Upper lobe of left lung (tissue), 6 donors: ENCODE measurements around the gene USH1G. TPM values are rescaled to one million over a fixed set of nuclear protein-coding genes. Genes with fewer than 3 reads are reported as not detected.
"Not testable (repeated sequence)": the region's sequence is repeated elsewhere in the genome, so short reads cannot be mapped to it uniquely, and the experiment has no call there.

Experiments used
- ATAC-seq, 2 donors: fragments of 200-7000 bp; cut with Tn5 transposase; one replicate each; pipeline ENCODE4 v1.9.1; 2022; ENCODE audit warnings: mild to moderate bottlenecking in 2 of 2, moderate library complexity in 2 of 2; ENCODE audit not compliant: low FRiP score in 2 of 2
- DNase-seq, 2 donors: peaks; one replicate each; pipeline ENCODE4 v3.0.0-alpha.2; 2019 to 2020
- H3K27ac ChIP-seq, 4 donors: fragments of 200-600 bp; sonication (generic); one replicate each; pipeline ENCODE4 v1.5.1; 2016 to 2019
- H3K27me3 ChIP-seq, 4 donors: fragments of 200-600 bp; sonication (generic); one replicate each; pipeline ENCODE4 v1.5.1; 2017 to 2019
- H3K36me3 ChIP-seq, 4 donors: fragments of 200-600 bp; sonication (generic); one replicate each; pipeline ENCODE4 v1.5.1; 2016 to 2019
- H3K4me1 ChIP-seq, 4 donors: fragments of 200-600 bp; sonication (generic); one replicate each; pipeline ENCODE4 v1.5.1; 2018 to 2019
- H3K4me3 ChIP-seq, 4 donors: fragments of 200-600 bp; sonication (generic); one replicate each; pipeline ENCODE4 v1.5.1; 2017 to 2019; ENCODE audit warnings: mild to moderate bottlenecking in 2 of 4, moderate library complexity in 1 of 4
- H3K9me3 ChIP-seq, 4 donors: fragments of 200-600 bp; sonication (generic); one replicate each; pipeline ENCODE4 v1.5.1; 2018 to 2019
- EP300 ChIP-seq, 4 donors: sonication (generic); formaldehyde crosslinking; IDR thresholded peaks; one replicate each; pipeline ENCODE4 v1.5.1; 2017; ENCODE audit warnings: antibody characterized with exemption in 4 of 4, control low read depth in 2 of 4
- POLR2A ChIP-seq, 4 donors: fragments of 450-650 bp; IDR thresholded peaks; one replicate each; pipeline ENCODE4 v1.5.1; 2016 to 2017; ENCODE audit warnings: antibody characterized with exemption in 4 of 4, mild to moderate bottlenecking in 2 of 4
- POLR2AphosphoS5 ChIP-seq, 2 donors: sonication (generic); formaldehyde crosslinking; IDR thresholded peaks; one replicate each; pipeline ENCODE4 v1.5.1; 2017; ENCODE audit warnings: antibody characterized with exemption in 2 of 2
- WGBS, 2 donors: methylation state at CpG; one replicate each; pipeline ENCODE4 v1.1.5; 2017 to 2018; 5-methylcytosine and 5-hydroxymethylcytosine counted together
- total RNA-seq, 6 donors: library from RNA; depleted of rRNA in 4 of 6; stranded (reverse); fragments of >200 nt in 4 of 6; gene quantifications; one replicate each; pipeline versions ENCODE4 v1.1.0 to v1.2.1, GENCODE V29; 2016 to 2021
- TF ChIP-seq, protein P1 (sequence below), 6 experiments: fragments of 450-650 bp in 4 of 6; fragments of 200-600 bp in 2 of 6; sonication (generic) in 2 of 6; IDR thresholded peaks; one replicate each; pipeline ENCODE4 v1.5.1; 2016 to 2019; ENCODE audit warnings: antibody characterized with exemption in 6 of 6
- donor health status: DM: no; HTN: no; CAD: no; lungs with moderate emphysema.
- donor health status: DM: no; HTN: yes; CAD: no; lungs with severe emphysema.

Gene USH1G
- total RNA-seq, 6 donors from 2014 or later = 0.13 TPM; not detected in 5

DNA sequence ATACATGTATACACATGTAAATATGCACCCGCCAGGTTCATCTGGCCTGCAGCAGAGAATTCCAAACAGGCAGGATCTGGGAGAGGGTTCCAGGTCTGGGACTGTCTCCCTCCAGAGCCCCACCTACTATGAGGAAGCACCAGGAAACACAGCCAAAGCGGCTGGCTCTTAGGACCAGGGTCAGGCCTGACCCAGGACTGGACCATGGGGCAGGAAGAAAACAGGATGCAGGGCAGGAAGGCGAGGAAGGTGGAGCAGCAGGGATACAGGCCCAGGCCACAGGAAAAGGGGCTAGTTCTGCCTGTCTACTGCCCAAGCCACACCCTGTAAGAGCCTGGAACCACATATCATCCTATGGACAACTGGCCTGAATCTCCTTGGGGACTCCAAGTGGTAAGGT lies 47.3 kb upstream of the USH1G start:
- Histone ChIP-seq H3K4me3 (peak overlapping the region in 3 of 4 donors; percentile 73 to 83 (median 74)), H3K9me3 (no peaks in the 10 kb centered on the region), H3K27me3 (peaks cover 0 to 10% (median 7%) of the 10 kb centered on the region in 4 donors), H3K36me3 (no peaks in the 10 kb centered on the region), H3K4me1 (peaks cover 25 to 47% (median 32%) of the 10 kb centered on the region in 4 donors), H3K27ac (peak overlapping the region in 3 of 4 donors; percentile 76 to 82 (median 81))
- peak in 1 of 2 donors; percentile 51 for TF ChIP-seq POLR2AphosphoS5 (IDR thresholded peaks at IDR 0.05)
- TF ChIP-seq EP300 (IDR thresholded peaks at IDR 0.05) = no peak
- TF ChIP-seq, protein P1, sequence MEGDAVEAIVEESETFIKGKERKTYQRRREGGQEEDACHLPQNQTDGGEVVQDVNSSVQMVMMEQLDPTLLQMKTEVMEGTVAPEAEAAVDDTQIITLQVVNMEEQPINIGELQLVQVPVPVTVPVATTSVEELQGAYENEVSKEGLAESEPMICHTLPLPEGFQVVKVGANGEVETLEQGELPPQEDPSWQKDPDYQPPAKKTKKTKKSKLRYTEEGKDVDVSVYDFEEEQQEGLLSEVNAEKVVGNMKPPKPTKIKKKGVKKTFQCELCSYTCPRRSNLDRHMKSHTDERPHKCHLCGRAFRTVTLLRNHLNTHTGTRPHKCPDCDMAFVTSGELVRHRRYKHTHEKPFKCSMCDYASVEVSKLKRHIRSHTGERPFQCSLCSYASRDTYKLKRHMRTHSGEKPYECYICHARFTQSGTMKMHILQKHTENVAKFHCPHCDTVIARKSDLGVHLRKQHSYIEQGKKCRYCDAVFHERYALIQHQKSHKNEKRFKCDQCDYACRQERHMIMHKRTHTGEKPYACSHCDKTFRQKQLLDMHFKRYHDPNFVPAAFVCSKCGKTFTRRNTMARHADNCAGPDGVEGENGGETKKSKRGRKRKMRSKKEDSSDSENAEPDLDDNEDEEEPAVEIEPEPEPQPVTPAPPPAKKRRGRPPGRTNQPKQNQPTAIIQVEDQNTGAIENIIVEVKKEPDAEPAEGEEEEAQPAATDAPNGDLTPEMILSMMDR (IDR thresholded peaks at IDR 0.05) = no peak
- no peak for TF ChIP-seq POLR2A (IDR thresholded peaks at IDR 0.05)
- 65 to 67% methylated on average over 1 to 3 of the region's 3 CpGs for WGBS, 2 donors
- ATAC-seq = peak in 1 of 2 donors; percentile 35
- no peak for DNase-seq

DNA sequence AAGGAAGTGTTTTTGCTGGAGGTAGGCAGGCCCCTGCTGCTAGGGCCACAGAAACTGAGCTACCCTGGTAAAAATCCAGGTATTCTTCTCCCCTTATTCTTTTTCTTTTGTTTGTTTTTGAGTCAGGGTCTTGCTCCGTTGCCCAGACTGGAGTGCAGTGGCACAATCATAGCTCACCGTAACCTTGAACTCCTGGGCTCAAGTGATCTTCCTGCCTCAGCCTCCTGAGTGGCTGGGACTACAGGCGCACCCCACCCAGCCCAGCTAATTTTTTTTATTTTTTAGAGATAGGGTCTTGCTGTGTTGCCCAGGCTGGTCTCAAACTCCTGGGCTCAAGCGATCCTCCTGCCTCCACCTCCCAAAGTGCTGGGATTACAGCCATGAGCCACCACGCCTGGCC lies 46.4 kb upstream of the USH1G start:
- H3K36me3 ChIP-seq, H3K4me3 ChIP-seq, ATAC-seq, DNase-seq, H3K9me3 ChIP-seq: not testable (repeated sequence)
- Histone ChIP-seq H3K4me1 (peaks cover 25 to 47% (median 32%) of the 10 kb centered on the region in 4 donors), H3K27ac (peak overlapping the region in 2 of 4 donors; percentile 36 to 76), H3K27me3 (peaks cover 0 to 10% (median 7%) of the 10 kb centered on the region in 4 donors)
- WGBS, 2 donors = 94 to 95% methylated on average over 5 of the region's 5 CpGs

DNA sequence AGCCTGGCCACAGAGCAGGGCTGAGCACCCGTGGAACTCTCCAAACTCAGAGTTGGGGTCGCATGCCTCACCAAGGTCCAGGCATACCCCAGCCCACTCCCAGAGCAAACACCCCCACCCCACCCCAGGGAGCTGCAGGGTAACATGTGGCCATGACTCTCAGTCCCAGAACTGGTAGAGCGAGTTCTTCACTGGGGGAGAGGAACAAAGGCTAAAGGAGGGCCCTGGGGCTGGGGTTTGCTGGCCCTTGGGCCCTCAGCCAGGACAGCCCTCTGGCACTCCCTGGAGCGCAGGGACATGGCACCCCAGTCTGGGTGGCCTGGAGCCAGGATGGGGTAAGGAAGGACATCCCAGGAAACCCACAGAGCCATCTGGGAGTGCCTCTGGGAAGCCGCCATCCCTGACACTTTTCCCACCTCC lies 45.3 kb upstream of the USH1G start:
- 57 to 80% methylated on average over 1 to 5 of the region's 5 CpGs for WGBS, 2 donors
- Histone ChIP-seq H3K9me3 (no peaks in the 10 kb centered on the region), H3K4me3 (no peak overlapping the region), H3K4me1 (peaks cover 25 to 47% (median 32%) of the 10 kb centered on the region in 4 donors), H3K27ac (peak overlapping the region in 3 of 4 donors; percentile 21 to 76 (median 34)), H3K27me3 (peaks cover 0 to 10% (median 7%) of the 10 kb centered on the region in 4 donors), H3K36me3 (peaks cover 0 to 3% (median 0%) of the 10 kb centered on the region in 4 donors)
- DNase-seq (peak in 1 of 2 donors; percentile 32), ATAC-seq (peak in 1 of 2 donors; percentile 20)
- TF ChIP-seq POLR2A (IDR thresholded peaks at IDR 0.05) (no peak), POLR2AphosphoS5 (IDR thresholded peaks at IDR 0.05) (no peak), EP300 (IDR thresholded peaks at IDR 0.05) (no peak)
- TF ChIP-seq, protein P1 (IDR thresholded peaks at IDR 0.05) = no peak

DNA sequence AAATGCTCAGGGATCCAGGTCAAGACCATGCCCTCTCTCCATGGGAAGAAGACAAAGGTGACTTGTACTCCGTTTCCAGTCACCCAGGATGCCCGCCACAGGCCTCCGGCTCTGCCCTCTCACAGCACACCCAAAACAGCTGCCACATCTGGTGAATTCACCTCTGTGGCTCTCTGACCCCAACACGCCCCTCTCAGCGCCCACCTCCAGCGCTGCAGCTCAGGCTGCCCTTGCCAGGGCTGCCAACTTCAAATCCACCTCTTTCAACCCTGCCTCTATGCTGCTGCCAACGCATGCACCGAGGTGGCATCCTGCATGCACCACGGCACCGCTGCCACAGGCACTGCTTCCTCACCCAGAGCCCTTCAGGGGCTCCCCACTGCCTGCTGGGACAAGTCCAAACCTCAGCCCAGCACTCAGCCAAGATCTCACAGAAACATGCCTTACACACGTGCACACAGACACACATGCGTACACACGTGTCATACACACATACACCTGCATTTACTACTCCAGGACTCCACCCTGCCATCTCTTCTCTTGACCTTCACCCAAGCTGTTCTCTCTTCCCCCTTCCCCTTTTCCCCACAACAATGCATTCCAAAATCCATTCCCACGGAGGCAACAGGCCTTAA lies 42.0 kb upstream of the USH1G start:
- Histone ChIP-seq H3K9me3 (no peaks in the 10 kb centered on the region), H3K27me3 (no peaks in the 10 kb centered on the region), H3K27ac (no peak overlapping the region), H3K4me1 (peaks cover 11 to 32% (median 17%) of the 10 kb centered on the region in 4 donors), H3K4me3 (no peak overlapping the region), H3K36me3 (peaks cover 0 to 22% (median 0%) of the 10 kb centered on the region in 4 donors)
- 80 to 83% methylated on average over 13 to 14 of the region's 14 CpGs for WGBS, 2 donors
- TF ChIP-seq POLR2AphosphoS5 (IDR thresholded peaks at IDR 0.05) (no peak), POLR2A (IDR thresholded peaks at IDR 0.05) (no peak)
- DNase-seq (peak in 1 of 2 donors; percentile 72), ATAC-seq (no peak)

DNA sequence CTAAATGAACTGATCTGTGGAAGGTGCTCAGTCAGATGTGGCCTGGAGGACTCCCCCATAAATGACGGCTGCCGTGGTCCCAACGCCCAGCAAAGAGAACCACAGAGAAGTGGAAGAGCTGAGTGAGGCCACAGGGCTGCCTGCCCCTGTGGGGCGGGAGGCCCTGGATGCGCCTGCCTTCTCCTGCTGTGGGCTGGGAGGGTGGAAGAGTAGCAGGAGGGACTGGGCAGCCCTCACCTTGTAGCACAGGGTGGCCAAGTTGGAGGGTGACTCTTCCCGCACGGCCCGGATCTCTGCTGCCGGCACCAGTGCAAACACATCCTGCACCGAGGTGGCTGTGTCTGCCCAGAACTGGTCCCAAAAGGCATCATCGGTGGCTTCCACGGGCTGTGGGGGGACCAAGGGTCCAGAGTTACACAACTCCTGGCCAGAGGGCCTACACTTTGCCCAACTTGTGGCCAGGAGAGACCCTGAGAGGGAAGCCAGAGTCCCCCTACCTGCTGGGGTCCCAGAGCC lies 41.2 kb upstream of the USH1G start:
- DNase-seq (peak in 1 of 2 donors; percentile 56), ATAC-seq (no peak)
- 91% methylated on average over 11 to 12 of the region's 12 CpGs for WGBS, 2 donors
- no peak overlapping the region for H3K4me3 ChIP-seq
- TF ChIP-seq POLR2AphosphoS5 (IDR thresholded peaks at IDR 0.05) (no peak), POLR2A (IDR thresholded peaks at IDR 0.05) (no peak), EP300 (IDR thresholded peaks at IDR 0.05) (no peak)
- TF ChIP-seq, protein P1 (IDR thresholded peaks at IDR 0.05) = no peak
- peaks cover 0 to 27% (median 3%) of the 10 kb centered on the region in 4 donors for H3K36me3 ChIP-seq
- no peaks in the 10 kb centered on the region for H3K27me3 ChIP-seq
- no peaks in the 10 kb centered on the region for H3K9me3 ChIP-seq
- no peak overlapping the region for H3K27ac ChIP-seq
- H3K4me1 ChIP-seq = peaks cover 7 to 25% (median 13%) of the 10 kb centered on the region in 4 donors
